NCI-H1694 treated with DMSO at 0.1 percent for 48 hours (cell line): ENCODE data around the gene PAPPA2.
"Not testable (repeated sequence)": the region's sequence is repeated elsewhere in the genome, so short reads cannot be mapped to it uniquely, and the experiment has no call there.

Source experiments
- DNase-seq: peaks from one replicate; lab custom pipeline; 2025; lab: John Stamatoyannopoulos, UW

Gene PAPPA2, protein sequence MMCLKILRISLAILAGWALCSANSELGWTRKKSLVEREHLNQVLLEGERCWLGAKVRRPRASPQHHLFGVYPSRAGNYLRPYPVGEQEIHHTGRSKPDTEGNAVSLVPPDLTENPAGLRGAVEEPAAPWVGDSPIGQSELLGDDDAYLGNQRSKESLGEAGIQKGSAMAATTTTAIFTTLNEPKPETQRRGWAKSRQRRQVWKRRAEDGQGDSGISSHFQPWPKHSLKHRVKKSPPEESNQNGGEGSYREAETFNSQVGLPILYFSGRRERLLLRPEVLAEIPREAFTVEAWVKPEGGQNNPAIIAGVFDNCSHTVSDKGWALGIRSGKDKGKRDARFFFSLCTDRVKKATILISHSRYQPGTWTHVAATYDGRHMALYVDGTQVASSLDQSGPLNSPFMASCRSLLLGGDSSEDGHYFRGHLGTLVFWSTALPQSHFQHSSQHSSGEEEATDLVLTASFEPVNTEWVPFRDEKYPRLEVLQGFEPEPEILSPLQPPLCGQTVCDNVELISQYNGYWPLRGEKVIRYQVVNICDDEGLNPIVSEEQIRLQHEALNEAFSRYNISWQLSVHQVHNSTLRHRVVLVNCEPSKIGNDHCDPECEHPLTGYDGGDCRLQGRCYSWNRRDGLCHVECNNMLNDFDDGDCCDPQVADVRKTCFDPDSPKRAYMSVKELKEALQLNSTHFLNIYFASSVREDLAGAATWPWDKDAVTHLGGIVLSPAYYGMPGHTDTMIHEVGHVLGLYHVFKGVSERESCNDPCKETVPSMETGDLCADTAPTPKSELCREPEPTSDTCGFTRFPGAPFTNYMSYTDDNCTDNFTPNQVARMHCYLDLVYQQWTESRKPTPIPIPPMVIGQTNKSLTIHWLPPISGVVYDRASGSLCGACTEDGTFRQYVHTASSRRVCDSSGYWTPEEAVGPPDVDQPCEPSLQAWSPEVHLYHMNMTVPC (N-terminal part only)

DNA sequence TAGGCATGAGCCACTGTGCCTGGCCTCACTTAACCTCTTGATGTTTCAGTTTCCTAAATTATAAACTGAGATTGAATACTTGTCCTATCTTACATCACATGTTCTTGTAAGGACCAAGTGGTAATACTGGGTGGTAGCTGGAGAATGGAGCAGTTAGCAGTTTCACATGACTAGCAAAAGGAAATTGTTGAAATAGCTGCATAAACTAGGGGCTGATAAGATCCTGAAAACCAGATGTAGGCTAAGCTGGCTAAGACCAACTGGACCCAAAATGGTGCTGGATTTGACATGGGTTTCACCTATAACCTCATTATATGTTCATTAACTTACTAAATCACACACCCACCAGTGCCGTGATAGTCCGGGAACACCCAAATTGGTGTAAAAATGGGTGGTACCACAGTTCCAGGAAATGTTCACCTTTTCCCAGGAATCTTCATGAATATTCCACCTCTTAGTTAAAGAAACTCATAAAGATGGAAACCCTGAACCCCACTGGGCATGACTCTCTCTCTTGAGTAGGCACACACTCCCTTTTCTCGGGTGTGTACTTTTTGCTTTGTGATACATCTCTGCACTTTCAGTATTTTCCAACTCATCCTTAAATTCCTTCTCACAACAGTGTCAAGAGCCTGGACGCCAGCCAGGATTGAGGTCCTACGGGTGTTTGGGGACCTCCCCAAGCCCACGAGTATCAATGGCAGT is at the start of gene PAPPA2:
Gene PAPPA2, plus strand, starts transcription at position 502 of the 705 bp plus-strand sequence. CDS start 93,148 bp downstream, outside the sequence.
- DNase-seq = no peak

DNA sequence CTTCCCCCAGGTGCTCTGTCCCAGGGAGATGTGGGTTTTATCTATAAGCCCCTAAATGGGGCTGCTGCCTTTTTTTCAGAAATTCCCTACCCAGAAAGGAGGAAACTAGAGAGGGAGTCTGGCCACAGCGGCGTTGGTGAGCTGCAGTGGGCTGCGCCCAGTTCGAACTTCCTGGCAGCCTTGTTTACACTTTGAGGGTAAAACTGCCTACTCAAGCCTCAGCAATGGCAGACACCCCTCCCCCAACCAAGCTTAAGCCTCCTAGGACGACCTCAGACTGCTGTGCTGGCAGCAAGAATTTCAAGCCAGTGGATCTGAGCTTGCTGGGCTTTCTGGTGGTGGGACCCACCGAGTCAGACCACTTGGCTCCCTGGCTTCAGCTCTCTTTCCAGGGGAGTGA is 46.2 kb upstream of the PAPPA2 start:
- DNase-seq = no peak

DNA sequence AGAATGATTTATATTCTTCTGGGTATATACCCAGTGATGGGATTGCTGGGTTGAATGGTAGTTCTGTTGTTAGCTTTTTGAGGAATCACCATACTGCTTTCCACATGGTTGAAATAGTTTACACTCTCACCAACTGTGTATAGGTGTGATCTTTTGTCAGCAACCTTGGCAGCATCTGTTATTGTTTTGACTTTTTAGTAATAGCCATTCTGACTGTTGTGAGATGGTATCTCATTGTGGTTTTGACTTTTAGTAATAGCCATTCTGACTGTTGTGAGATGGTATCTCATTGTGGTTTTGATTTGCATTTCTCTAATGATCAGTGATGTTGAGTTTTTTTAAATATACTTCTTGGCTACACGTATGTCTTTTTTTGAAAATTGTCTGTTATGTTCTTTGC is 43.4 kb upstream of the PAPPA2 start:
- not testable (repeated sequence) for DNase-seq

DNA sequence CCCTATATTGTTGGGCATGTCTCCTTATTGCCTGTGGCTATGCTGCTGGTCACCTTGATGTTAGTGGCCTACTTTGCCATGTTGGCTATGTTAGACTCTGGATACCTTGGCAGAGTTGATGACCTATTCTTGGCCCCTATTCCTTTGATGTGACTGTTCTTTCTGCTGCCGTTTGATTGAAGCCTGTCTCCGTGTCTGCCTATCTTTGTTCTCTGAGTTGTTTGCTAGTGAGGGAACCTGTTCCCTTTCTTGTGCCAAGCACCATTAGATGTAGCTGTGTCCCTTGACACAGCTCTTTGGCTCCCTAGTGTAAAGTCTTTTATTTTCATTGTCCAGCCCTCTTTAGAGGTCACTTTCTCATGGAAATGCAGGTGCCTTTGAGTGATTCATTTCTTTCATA is 28.7 kb upstream of the PAPPA2 start:
- no peak for DNase-seq

DNA sequence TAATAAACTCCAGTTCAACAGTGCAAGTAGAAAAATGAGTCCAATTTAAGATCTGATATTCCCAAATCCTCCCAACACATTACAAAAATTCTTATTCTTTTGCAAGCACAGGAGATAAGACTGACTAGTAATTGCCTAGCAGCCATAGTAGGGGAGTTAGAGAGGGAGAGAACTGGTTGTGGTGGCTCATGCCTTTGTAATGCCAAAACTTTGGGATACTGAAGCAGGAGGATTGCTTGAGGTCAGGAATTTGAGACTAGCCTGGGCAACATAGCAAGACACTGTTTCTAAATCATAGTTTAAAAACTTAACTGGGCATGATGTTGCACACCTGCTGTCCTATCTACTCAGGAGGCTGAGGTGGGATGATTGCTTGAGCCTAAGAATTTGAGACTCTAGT is 26.7 kb upstream of the PAPPA2 start:
- DNase-seq = no peak

DNA sequence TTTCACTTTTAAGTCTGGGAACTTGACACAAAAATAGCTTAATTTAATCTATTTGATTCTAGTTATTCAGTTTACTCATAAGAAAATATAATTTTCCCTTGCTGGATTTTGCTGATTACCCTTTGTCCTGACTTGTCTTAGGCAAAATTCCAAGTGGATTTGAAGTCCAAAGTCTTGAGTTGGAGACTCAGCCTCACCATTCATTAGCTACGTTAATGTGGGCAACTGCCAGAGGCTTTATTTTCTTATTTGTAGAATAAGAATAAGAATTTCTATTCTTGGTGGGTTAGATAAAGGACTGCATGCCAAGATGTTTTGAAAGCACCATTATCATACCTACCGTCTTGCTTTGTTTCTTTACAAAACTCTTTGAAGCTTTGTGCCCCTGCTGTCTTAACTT is 22.8 kb upstream of the PAPPA2 start:
- DNase-seq = no peak

DNA sequence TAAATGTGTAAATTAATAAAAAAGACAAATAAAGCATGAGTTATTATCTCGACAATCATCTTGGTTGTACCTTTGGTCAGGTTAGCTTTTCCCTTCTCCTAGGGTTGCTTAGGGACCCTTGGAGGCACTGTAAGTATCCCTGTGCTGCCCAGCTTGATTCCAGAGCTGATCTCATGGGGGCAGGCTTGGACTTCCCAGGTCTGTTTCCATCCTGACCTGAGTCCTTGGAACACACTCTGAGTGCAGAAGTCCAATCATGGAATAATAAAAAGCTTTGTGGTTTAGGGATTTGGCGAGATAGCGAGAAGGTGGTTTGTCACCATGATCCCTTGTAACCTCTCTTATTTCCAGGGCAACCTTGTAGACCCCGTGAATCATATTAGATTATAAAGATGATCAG is 18.7 kb upstream of the PAPPA2 start:
- DNase-seq = no peak

DNA sequence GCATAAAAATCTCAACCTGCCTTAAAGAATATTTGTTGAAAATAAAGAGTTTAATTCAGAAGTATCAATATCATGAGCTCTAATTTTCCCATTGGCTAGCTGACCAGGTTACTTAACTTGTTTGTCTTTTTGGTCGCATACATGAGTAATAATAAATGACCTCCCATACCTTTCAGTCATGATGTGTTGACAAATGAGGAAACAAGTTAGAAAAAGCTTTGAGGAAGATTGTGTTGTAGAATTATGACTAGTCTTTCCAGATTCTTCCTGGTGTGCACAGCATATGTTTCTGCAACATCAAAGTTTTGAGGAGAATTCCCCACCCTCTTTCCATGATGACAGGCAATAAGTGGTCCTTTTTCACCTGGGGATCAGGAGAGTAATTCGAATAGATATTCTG is 17.6 kb upstream of the PAPPA2 start:
- DNase-seq = no peak

DNA sequence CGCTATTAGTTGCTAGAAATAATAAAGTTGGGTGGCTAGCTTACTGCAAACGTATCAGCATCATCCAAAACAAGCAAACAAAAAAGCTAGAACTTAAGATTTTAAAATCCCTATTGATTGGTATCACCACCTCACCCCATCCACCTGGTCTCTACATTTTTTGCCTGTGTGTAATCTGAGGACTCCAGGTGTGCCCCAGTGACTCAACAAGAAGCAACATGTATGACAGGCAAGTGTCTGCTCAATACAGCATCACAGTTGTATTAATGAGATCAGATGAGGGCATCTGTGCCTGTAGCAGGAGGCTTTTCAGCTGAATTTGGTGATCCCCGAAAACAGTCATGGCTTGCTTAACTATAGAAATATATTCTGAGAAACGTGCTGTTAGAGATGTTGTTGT is 14.6 kb upstream of the PAPPA2 start:
- no peak for DNase-seq

DNA sequence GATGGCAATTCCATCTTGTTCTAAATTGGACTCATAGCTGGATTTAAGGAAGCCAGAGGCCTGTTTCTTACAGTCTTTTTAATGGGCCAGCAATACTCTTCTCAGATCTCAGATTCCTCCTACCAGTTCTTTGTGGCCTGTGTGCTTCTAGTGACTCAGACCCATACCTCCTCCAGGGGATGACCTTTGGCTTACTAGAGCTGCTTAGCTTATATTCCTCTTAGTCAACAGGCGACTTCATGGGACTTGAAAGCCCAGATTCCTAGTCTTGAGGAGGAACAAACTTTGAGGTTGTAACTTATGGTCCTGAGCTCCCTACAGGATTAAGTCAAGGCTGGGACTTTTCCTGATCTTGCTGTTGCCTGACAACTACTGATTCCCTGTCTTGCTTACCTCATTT is 12.4 kb upstream of the PAPPA2 start:
- no peak for DNase-seq

DNA sequence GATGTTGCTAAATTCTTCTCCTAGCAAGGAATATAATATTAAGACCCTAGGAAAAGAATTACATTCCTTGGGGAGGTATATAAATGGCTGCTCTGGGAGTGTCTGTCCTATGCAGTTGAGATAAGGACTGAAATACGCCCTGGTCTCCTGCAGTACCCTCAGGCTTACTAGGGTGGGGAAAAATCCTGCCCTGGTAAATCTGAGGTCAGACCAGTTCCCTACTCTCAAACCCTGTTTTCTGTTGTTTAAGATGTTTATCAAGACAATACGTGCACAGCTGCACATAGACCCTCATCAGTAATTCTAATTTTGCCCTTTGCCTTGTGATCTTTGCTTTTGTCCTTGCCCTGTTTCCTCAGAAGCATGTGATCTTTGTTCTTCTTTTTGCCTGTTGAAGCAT is 11.2 kb upstream of the PAPPA2 start:
- not testable (repeated sequence) for DNase-seq

DNA sequence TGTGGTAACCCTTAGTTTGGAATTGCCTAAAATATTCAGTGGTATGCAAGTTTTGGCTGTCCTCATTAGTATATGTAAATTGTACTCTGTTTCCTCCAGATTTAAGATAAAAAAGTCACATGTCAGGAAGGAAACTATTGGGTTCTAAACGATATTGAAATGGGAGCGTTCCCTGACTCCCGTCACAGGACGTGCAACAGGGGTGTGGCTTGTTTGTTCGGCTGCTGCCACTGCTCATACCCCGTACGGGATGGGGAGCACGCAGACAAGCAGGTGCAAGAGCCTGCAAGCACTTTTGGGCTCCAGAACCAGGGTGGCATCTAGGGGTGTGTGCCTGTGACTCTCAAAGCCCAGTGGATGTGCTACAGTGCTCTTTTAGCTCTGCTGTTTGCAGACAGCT is 6.2 kb upstream of the PAPPA2 start:
- DNase-seq = no peak

DNA sequence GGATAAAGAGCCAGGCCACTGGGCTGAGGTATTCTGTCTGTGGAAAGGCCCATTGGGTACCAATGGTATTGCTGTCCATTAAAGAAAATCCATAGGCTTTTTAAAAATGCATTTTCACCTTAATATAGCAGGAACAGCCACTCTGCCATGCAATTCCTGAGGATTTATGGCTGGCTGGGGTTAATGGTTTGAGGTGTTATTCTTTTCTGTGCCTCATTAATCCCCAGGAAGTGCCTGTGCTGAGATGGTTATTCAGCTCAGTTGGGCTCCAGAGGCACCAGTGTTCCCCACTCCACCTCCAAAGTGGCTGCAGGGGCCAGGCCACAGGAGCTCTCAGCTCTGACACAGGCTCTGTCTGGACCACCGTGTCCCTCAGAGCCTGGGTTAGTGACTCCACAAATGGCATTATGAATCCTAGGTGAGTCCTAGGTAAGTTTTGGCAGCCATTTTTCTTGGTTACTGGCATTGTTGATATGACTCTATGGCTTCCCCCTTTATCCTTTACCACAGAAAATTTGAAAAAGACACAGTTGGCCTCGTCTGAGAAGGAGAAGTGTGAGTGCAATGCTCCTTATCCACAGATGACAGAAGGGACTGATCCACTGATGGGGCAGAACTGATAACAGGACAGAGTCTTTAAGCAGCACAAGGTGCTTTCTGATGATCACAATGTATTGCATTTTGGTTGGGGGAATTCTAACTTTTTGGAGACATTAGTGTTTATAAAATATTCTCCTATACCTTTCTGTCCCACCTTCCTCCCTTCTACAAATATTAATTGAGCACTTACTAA is 2.2 kb upstream of the PAPPA2 start:
- DNase-seq = no peak

DNA sequence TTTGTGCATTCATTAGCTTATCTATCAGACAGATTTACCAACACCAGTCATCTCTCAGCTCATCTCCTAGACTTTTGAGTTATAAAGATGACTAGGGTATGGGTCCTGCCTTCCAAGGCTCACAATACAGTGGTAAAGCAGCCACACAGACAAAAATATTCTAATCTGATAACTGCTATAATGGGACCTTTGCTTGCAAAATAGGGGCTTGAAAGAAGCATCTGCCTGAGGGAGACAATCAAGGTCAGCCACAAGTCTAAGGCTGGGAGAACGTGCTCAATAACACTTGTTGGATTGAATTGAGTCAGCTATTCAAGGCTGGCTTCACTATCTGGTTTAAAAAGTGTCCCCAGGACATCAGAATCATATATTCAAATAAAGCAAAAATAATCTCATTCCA is 1.4 kb upstream of the PAPPA2 start:
- DNase-seq = no peak

DNA sequence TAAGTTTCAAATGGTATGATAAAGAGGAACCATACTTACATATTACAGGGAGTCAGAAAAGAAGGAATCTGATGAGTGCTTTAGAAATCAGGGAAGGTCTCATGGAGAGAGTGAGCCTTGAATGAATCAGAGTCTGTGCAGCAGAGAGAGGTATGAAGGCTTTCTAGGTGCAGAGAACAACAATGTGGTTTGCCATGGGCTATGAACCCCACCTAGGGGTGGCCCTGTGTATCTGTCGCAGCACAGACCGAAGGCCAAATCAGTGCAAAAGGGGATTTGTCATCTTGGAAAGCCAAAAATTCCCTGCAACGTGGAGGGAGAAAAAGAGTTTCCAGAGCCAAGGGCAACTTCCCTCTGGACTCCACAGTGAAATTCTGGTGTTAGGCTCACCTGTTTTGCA is 3.5 kb downstream of the PAPPA2 start:
- peak; percentile 31 for DNase-seq

DNA sequence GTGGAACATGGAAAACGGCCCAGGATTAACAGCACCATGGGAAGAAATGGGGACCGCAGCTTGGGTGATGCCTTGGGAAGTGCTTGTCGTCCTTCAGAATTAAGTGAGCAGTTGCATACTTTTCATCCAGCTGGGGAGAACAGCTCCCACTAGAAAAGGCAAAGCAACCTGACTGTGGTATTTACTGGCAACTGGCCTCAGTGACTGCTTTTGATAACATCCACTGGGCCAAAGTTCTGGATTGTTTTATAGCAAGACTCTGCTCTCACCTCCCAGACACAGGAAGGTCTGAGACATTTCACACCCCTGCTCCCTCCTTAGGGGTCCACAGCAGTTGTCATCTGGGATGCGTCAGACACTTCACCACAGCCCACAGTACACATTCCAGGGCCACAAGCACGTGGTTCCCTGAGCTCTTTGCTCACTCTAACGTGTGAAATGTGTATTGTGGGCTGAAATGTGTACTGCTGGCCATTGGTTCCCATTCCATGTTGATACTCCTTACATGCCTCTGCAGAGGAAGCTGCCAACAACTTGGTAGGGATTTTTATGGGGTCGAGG is 6.6 kb downstream of the PAPPA2 start:
- DNase-seq = no peak

DNA sequence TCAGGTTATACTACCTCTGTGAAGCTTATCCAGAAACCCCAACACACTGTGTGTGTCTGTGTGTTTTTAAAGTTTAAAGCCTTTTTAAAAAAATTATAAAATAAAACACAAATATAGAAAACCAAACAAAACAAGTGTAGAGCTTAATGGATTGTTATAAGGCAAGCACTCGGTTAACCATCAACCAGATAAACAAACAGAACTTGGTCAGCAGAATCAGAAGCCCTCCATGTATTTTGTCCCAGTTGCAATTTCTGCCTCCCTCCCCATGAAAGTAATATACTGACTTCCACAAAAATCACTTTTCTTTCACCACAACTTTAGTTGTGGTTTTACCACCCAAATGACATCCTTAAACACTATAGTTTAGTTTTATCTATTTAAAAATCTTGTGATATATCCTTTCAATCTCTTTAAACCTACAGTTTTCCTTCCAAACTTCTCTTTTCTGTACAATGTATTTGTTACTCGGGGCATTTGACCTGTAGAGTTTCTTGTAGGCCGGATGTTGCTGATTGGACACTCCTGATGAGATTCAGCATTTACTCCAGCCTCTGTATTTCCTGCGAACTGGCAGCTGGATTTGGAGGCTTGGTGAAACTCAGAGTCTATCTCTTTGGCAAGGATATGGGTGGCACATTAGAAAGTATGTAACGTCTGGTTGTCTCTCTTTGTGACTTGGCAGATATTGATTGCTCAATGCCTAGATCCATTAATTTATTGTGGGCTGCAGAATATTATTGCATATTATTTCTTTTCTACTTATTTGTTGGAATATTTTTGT is 8.6 kb downstream of the PAPPA2 start:
- DNase-seq = no peak

DNA sequence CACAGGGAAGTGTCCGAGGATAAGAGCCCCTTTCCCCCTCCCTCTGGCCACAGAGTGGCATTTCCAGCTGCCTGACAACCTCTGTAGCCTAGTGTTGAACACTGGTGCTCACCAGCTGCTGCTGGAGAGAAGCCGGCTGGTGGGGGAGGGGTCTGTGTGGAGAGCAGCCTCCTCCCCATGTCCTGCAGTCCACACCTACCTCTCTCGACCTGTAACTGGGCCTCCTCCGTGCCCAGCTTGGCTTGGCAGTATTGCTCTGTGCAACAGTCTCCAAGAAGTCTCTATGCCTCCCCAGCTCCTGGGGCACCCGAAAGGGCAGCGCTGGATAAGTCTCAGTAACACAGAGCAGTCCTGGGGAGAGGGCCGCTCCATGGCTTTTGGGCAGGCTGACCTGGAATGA is 17.0 kb downstream of the PAPPA2 start:
- no peak for DNase-seq

DNA sequence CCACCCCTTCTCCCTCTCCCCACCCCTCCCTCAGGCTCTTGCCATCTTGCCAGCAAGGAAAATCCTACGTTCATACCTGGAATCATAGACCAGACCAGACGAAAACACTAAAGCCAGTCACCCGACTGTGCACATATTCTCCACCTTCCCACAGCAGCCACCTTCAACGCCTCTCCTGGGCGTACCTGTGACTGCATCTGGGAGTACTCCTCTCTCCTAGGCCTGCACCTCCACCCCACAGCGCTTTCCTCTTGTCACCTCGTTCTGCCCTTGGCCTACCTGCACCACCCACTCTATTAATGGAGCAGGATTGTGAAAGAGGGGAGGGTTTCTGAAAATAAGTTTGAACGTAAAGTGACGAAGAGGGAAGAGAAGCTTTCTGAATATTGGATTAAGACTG is 17.8 kb downstream of the PAPPA2 start:
- no peak for DNase-seq

DNA sequence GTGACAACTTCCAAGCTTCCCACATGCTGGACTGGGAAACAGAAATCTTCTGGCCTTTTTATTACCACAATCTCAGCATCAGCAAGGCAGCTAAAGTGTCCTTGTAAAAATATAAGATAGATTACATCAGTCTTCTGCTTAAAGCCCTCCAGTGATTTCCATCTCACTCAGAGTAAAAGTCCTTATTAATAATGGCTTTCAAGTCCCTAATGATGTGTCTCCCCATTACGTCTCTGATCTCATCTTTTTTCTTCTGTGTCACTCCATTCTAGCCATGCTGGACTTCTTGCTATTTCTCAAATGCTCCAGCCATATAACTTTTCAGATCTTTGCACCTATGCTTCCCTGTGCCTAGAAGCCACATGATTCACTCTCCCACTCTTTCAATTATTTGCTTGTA is 22.1 kb downstream of the PAPPA2 start:
- no peak for DNase-seq

DNA sequence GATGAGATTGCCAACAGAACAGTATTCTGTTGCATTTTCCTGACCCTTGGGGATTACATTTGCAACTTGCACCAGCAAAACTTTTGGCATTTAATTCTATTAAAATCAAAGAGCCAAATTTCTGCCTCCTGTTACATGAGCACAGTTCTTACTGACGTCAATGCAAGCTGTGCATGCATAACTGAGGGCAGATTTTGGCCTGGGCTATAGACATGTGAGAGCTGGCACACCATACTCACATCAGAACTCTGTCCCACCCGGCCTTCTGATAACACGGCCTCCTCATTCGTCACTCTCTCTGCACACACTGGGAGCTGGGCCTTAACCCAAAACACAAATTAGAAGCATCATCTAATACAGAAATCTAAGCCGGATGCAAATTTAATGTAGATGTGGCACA is 31.5 kb downstream of the PAPPA2 start:
- DNase-seq = no peak
